ENCODE results near the gene SHBG. TPM values are rescaled to one million over a fixed set of nuclear protein-coding genes. Genes with fewer than 3 reads are reported as not detected.

The SHBG gene
- total RNA-seq, 1 donor from 2014 or later: 0.74 TPM

DNA sequence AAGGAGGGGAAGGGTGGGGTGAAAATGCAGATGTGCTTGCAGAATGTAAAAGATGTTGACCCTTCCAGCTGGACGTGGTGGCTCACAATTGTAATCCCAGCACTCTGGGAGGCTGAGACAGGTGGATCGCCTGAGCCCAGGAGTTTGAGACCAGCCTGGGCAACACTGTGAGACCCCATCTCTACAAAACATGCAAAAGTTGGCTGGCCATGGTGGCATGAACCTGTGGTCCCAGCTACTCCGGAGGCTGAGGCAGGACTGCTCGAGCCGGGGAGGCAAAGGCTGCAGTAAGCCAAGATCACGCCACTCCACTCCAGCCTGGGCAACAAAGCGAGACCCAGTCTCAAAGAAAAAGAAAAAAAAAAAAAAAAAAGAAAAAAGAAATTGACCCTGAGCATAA lies 38.5 kb downstream of the SHBG start:
- Histone ChIP-seq H3K4me1 (no peaks in the 10 kb centered on the region), H3K36me3 (peaks cover 74% of the 10 kb centered on the region), H3K27me3 (ENCODE audit: low read depth) (no peaks in the 10 kb centered on the region), H3K27ac (replicated peaks) (no peak overlapping the region), H3K4me3 (no peak overlapping the region), H3K9me3 (replicated peaks) (peaks cover 4% of the 10 kb centered on the region)
- TF ChIP-seq, protein P1, sequence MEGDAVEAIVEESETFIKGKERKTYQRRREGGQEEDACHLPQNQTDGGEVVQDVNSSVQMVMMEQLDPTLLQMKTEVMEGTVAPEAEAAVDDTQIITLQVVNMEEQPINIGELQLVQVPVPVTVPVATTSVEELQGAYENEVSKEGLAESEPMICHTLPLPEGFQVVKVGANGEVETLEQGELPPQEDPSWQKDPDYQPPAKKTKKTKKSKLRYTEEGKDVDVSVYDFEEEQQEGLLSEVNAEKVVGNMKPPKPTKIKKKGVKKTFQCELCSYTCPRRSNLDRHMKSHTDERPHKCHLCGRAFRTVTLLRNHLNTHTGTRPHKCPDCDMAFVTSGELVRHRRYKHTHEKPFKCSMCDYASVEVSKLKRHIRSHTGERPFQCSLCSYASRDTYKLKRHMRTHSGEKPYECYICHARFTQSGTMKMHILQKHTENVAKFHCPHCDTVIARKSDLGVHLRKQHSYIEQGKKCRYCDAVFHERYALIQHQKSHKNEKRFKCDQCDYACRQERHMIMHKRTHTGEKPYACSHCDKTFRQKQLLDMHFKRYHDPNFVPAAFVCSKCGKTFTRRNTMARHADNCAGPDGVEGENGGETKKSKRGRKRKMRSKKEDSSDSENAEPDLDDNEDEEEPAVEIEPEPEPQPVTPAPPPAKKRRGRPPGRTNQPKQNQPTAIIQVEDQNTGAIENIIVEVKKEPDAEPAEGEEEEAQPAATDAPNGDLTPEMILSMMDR (IDR thresholded peaks at IDR 0.05; ENCODE audit: borderline replicate concordance): no peak
- DNase-seq: no peak
- intact Hi-C loops (cut with micrococcal nuclease): no loop called here

DNA sequence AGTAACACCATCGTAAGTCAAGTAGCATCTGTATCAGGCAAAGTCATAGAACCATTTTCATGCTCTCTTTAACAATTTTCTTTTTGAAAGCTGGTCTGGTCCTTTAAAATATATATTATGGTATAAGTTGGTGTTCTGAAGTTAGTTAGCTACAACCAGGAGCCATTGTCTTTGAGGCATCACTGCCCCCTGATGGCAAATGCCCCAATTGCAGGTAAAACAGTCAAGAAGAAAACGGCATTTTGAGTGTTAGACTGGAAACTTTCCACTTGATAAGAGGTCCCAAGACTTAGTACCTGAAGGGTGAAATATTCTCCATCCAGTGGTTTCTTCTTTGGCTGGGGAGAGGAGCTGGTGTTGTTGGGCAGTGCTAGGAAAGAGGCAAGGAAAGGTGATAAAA lies 43.3 kb downstream of the SHBG start:
- TF ChIP-seq, protein P1 (IDR thresholded peaks at IDR 0.05; ENCODE audit: borderline replicate concordance): peak; percentile 28
- no peak for DNase-seq
- Histone ChIP-seq H3K27me3 (ENCODE audit: low read depth) (no peaks in the 10 kb centered on the region), H3K9me3 (replicated peaks) (peaks cover 10% of the 10 kb centered on the region), H3K27ac (replicated peaks) (no peak overlapping the region), H3K36me3 (peaks cover 78% of the 10 kb centered on the region), H3K4me3 (no peak overlapping the region), H3K4me1 (no peaks in the 10 kb centered on the region)
- intact Hi-C loops (cut with micrococcal nuclease): no loop called here

- Histone ChIP-seq H3K4me3 (no peak overlapping the region), H3K4me1 (no peaks in the 10 kb centered on the region), H3K36me3 (peaks cover 62% of the 10 kb centered on the region), H3K27ac (replicated peaks) (no peak overlapping the region), H3K9me3 (replicated peaks) (peaks cover 10% of the 10 kb centered on the region), H3K27me3 (ENCODE audit: low read depth) (no peaks in the 10 kb centered on the region)
- intact Hi-C loops (cut with micrococcal nuclease): no loop called here
- no peak for DNase-seq
- TF ChIP-seq, protein P1 (IDR thresholded peaks at IDR 0.05; ENCODE audit: borderline replicate concordance): no peak
Observed at GRCh38 chr17:7674934-7675333, 45.0 kb downstream of the SHBG start.

DNA sequence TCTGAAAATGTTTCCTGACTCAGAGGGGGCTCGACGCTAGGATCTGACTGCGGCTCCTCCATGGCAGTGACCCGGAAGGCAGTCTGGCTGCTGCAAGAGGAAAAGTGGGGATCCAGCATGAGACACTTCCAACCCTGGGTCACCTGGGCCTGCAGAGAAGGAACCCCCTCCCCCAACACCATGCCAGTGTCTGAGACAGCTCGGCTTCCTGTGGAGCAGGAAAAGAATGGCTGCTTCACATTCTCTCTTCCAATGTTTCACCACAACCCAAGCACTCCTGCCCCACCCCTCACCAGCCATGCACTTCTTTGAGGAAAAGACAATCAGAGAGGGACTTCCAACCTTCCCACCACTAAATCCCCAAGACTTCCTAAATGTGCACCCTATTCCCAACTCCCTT lies 46.6 kb downstream of the SHBG start:
- intact Hi-C loops (cut with micrococcal nuclease): no loop called here
- TF ChIP-seq, protein P1 (IDR thresholded peaks at IDR 0.05; ENCODE audit: borderline replicate concordance): no peak
- Histone ChIP-seq H3K9me3 (replicated peaks) (peaks cover 10% of the 10 kb centered on the region), H3K4me3 (no peak overlapping the region), H3K36me3 (peaks cover 46% of the 10 kb centered on the region), H3K27ac (replicated peaks) (no peak overlapping the region), H3K27me3 (ENCODE audit: low read depth) (no peaks in the 10 kb centered on the region), H3K4me1 (no peaks in the 10 kb centered on the region)
- no peak for DNase-seq

DNA sequence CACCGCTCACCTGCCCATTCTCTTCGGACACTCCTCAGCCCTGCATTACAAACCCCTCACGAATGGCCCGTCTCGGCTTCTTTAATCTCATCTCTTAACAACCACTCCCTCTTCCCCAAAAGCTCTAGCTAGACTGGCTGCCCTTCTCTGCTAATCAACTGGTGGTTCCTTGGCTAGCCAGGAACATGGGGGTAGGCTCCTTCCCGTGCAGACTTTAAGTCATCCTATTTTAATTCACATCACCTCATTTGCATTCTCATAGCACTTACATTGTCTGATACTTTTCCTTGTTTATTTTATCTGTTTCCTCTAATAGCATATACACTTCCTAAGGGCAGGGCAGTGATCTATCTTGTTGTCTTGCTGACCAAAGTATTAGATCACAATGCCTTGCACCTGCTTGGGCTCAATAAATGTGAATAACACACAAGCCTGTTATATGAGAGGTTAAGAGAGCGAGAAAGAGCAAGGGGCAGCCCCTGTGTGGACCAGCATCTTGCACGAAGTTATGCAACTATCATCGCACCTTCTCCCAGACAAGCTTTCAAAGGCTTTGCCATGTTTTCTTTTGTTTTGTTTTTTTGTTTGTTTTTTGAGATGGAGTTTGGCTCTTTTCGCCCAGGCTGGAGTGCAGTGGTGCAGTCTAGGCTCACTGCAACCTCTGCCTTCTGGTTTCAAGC lies 47.6 kb downstream of the SHBG start:
- DNase-seq: no peak
- Histone ChIP-seq H3K4me3 (no peak overlapping the region), H3K9me3 (replicated peaks) (peaks cover 10% of the 10 kb centered on the region), H3K4me1 (no peaks in the 10 kb centered on the region), H3K36me3 (peaks cover 36% of the 10 kb centered on the region), H3K27ac (replicated peaks) (no peak overlapping the region), H3K27me3 (ENCODE audit: low read depth) (no peaks in the 10 kb centered on the region)
- TF ChIP-seq, protein P1 (IDR thresholded peaks at IDR 0.05; ENCODE audit: borderline replicate concordance): no peak
- intact Hi-C loops (cut with micrococcal nuclease): no loop called here

Other genes with a start within 250 kb of the SHBG start
- 1.8 TPM for gene TNK1, start 249.0 kb upstream of the SHBG start, total RNA-seq
- gene PLSCR3, start 235.6 kb upstream of the SHBG start, total RNA-seq: 20.1 TPM
- gene TMEM256, start 226.0 kb upstream of the SHBG start, total RNA-seq: 67.8 TPM
- gene NLGN2, start 222.3 kb upstream of the SHBG start, total RNA-seq: 9.3 TPM
- not detected for gene SPEM1, start 209.8 kb upstream of the SHBG start, total RNA-seq
- not detected for gene SPEM2, start 204.5 kb upstream of the SHBG start, total RNA-seq
- gene SPEM3, start 201.3 kb upstream of the SHBG start, total RNA-seq: not detected
- 2.7 TPM for gene TMEM102, start 194.7 kb upstream of the SHBG start, total RNA-seq
- gene FGF11, start 190.6 kb upstream of the SHBG start, total RNA-seq: 6.5 TPM
- 8.7 TPM for gene CHRNB1, start 185.1 kb upstream of the SHBG start, total RNA-seq
- gene ZBTB4, start 150.5 kb upstream of the SHBG start, total RNA-seq: 63.4 TPM
- gene SLC35G6, start 148.7 kb upstream of the SHBG start, total RNA-seq: not detected
- 38.7 TPM for gene POLR2A, start 145.8 kb upstream of the SHBG start, total RNA-seq
- gene TNFSF12, start 81.1 kb upstream of the SHBG start, total RNA-seq: 29.9 TPM
- gene TNFSF13, start 71.4 kb upstream of the SHBG start, total RNA-seq: 6.3 TPM
- 29.5 TPM for gene SENP3, start 68.2 kb upstream of the SHBG start, total RNA-seq
- gene CD68, start 50.5 kb upstream of the SHBG start, total RNA-seq: 25.5 TPM
- gene MPDU1, start 46.3 kb upstream of the SHBG start, total RNA-seq: 24.9 TPM
- gene SOX15, start 40.0 kb upstream of the SHBG start, total RNA-seq: 1.9 TPM
- gene FXR2, start 15.2 kb upstream of the SHBG start, total RNA-seq: 111 TPM
- 73.5 TPM for gene SAT2, start 2.3 kb upstream of the SHBG start, total RNA-seq
- gene ATP1B2, start 20.8 kb downstream of the SHBG start, total RNA-seq: 2.8 TPM
- 11.7 TPM for gene TP53, start 57.4 kb downstream of the SHBG start, total RNA-seq
- gene WRAP53, start 58.3 kb downstream of the SHBG start, total RNA-seq: 4.7 TPM
- not detected for gene EFNB3, start 75.1 kb downstream of the SHBG start, total RNA-seq
- 0.33 TPM for gene DNAH2, start 87.6 kb downstream of the SHBG start, total RNA-seq
- 23.3 TPM for gene KDM6B, start 204.1 kb downstream of the SHBG start, total RNA-seq
- gene TMEM88, start 224.9 kb downstream of the SHBG start, total RNA-seq: 26.4 TPM
- gene NAA38, start 227.4 kb downstream of the SHBG start, total RNA-seq: 89.8 TPM
- 17.8 TPM for gene CYB5D1, start 227.9 kb downstream of the SHBG start, total RNA-seq

Measured in left ventricle myocardium inferior (tissue), 1 donor.